GM23248 (cell line): ENCODE data around the gene FSTL4.

Experiments
- EZH2 ChIP-seq: fragments of 200-600 bp; sonication (generic); IDR thresholded peaks from 2 replicates; pipeline ENCODE4 v1.6.1; 2018; ENCODE audit warnings: antibody characterized with exemption, mild to moderate bottlenecking; ENCODE audit not compliant: insufficient read depth, poor library complexity, severe bottlenecking
- EZH2phosphoT487 ChIP-seq: fragments of 200-600 bp; sonication (generic); IDR thresholded peaks from 2 replicates; pipeline ENCODE4 v1.6.1; 2018; ENCODE audit warnings: antibody characterized with exemption, moderate library complexity, mild to moderate bottlenecking, low read depth; ENCODE audit not compliant: insufficient read depth

DNA sequence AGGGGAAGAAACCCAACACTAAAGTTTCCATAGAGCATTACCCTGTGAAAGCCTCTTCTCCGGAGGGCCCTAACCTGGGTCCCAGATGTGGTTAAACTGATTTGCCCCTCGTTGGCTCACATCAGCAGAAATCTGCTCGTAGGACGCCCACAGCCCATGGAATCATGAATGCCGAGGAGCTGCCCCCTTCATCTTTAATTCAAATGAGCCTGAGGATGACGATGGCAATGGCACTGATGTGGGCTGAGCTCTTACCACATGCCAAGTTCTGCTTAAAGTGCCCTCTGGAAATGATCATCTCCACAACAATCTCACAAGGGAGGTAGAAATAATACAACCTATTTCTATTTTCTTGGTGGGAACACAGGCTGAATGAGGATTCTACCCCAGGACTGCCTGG, 183.3 kb downstream of the FSTL4 start:
- TF ChIP-seq EZH2 (no peak), EZH2phosphoT487 (no peak)
